Heart left ventricle (tissue), 13 donors: ENCODE results near the gene DZIP1.
A peak's percentile ranks its signal among the peaks of the same experiment; 100 is the strongest.

Experiments
- CTCF ChIP-seq, 12 donors: fragments of 200-600 bp; sonication (generic) in 4 of 12; IDR thresholded peaks; one replicate each; pipeline versions ENCODE4 v1.5.0 to v1.8.0; 2018 to 2022; ENCODE audit warnings: antibody characterized with exemption in 12 of 12, mild to moderate bottlenecking in 5 of 12
- POLR2A ChIP-seq, 2 donors: fragments of 450-650 bp; IDR thresholded peaks; one replicate each; pipeline ENCODE4 v1.6.1; 2017; ENCODE audit warnings: antibody characterized with exemption in 2 of 2, mild to moderate bottlenecking in 2 of 2, moderate library complexity in 2 of 2
- donor health status: ischemic (EF 13 %, LVEDD 7.1; RV severe dilation, severe dysfunction).
- donor health status: DM: no; HTN: yes; CAD: no.
- donor health status: DM: no; HTN: no; CAD: no.
- donor health status: ischemic (EF 25% LVEDD 6.9; RV normal size, moderate dysfunction).
- donor health status: ischemic (EF 25% LVEDD 5.7; RV mildly dilated, moderate dysfunction).
- donor health status: ischemic (EF 35%, LVEDD 5.7; RV mildly dilated, moderate dysfunction).
- donor health status: nonischemic (EF 11% LVEDD 7.7; RV severe dilation, severe dysfunction).
- donor health status: DM: yes; HTN: yes; CAD: no.
- donor health status: PGD.
- donor health status: ischemic (EF 29% LVEDD 5.4; RV normal size, mild dysfunction).
- donor health status: nonischemic (EF 23%, LVEDD 6.1; RV moderate dilation, normal function).

- TF ChIP-seq CTCF (IDR thresholded peaks at IDR 0.05): no peak
- peak in 1 of 2 donors; percentile 17 for TF ChIP-seq POLR2A (IDR thresholded peaks at IDR 0.05)
Measured at GRCh38 chr13:95644601-95645052, at the start of gene DZIP1.
